Spleen (tissue), 11 donors: ENCODE results near the gene PIAS1. TPM values are rescaled to one million over a fixed set of nuclear protein-coding genes. Genes with fewer than 3 reads are reported as not detected.
"Not testable (repeated sequence)": the region's sequence is repeated elsewhere in the genome, so short reads cannot be mapped to it uniquely, and the experiment has no call there.

ENCODE experiments used
- DNase-seq: peaks from one replicate; pipeline ENCODE4 v3.0.0-alpha.2; 2020
- H3K27ac ChIP-seq, 8 donors: fragments of 200-600 bp; sonication (generic) in 7 of 8; 1 replicate in 4 of 8; 2 replicates in 4 of 8; pipeline versions ENCODE4 v1.5.0 to v1.8.0; 2016 to 2021; ENCODE audit warnings: inconsistent platforms in 4 of 8, mild to moderate bottlenecking in 4 of 8, moderate library complexity in 1 of 8
- H3K27me3 ChIP-seq, 7 donors: fragments of 200-600 bp; sonication (generic) in 6 of 7; replicated peaks in 1 of 7; 1 replicate in 4 of 7; 2 replicates in 3 of 7; pipeline versions ENCODE4 v1.5.0 to v1.8.0; 2016 to 2021; ENCODE audit warnings: inconsistent platforms in 3 of 7, mild to moderate bottlenecking in 1 of 7
- H3K36me3 ChIP-seq, 6 donors: fragments of 200-600 bp; sonication (generic) in 5 of 6; 1 replicate in 4 of 6; 2 replicates in 2 of 6; pipeline versions ENCODE4 v1.5.0 to v1.8.0; 2016 to 2021; ENCODE audit warnings: inconsistent platforms in 2 of 6
- H3K4me1 ChIP-seq, 6 donors: fragments of 200-600 bp; sonication (generic) in 5 of 6; 1 replicate in 3 of 6; 2 replicates in 3 of 6; pipeline versions ENCODE4 v1.5.0 to v1.8.0; 2016 to 2021; ENCODE audit warnings: inconsistent platforms in 3 of 6
- H3K4me3 ChIP-seq, 8 donors: fragments of 200-600 bp; sonication (generic) in 7 of 8; 1 replicate in 4 of 8; 2 replicates in 4 of 8; pipeline versions ENCODE4 v1.5.0 to v1.8.0; 2016 to 2021; ENCODE audit warnings: inconsistent platforms in 4 of 8, mild to moderate bottlenecking in 4 of 8, moderate library complexity in 2 of 8
- H3K9me3 ChIP-seq, 8 donors: fragments of 200-600 bp; sonication (generic) in 7 of 8; 1 replicate in 4 of 8; 2 replicates in 4 of 8; pipeline versions ENCODE4 v1.5.0 to v1.8.0; 2016 to 2021; ENCODE audit warnings: inconsistent platforms in 4 of 8
- CTCF ChIP-seq, 11 experiments: fragments of 200-600 bp in 7 of 11; fragments of 450-650 bp in 4 of 11; sonication (generic) in 4 of 11; IDR thresholded peaks in 8 of 11; conservative IDR thresholded peaks in 3 of 11; 1 replicate in 7 of 11; 2 replicates in 4 of 11; pipeline versions ENCODE4 v1.4.0 to v1.8.0; 2016 to 2021; ENCODE audit warnings: antibody characterized with exemption in 11 of 11, inconsistent platforms in 4 of 11, mild to moderate bottlenecking in 1 of 11
- POLR2A ChIP-seq, 3 donors: fragments of 450-650 bp; IDR thresholded peaks; one replicate each; pipeline ENCODE4 v1.5.1; 2017; ENCODE audit warnings: antibody characterized with exemption in 3 of 3, mild to moderate bottlenecking in 1 of 3
- POLR2AphosphoS5 ChIP-seq, 3 donors: sonication (generic); formaldehyde crosslinking; IDR thresholded peaks; one replicate each; pipeline ENCODE4 v1.5.1; 2017; ENCODE audit warnings: antibody characterized with exemption in 3 of 3
- WGBS, 5 donors: extraction: QIAGEN DNeasy Blood & Tissue Kit in 3 of 5; methylation state at CpG; one replicate each; pipeline versions ENCODE4 v1.1.5 to v1.1.7; 2013 to 2018; 5-methylcytosine and 5-hydroxymethylcytosine counted together
- intact Hi-C: fragments of 100-400 bp; cut with DNase I; formaldehyde crosslinking; loops from one replicate; pipeline ENCODE4 v1.15.0; 2023; ENCODE audit warnings: low total_unique reads
- polyA plus RNA-seq, 3 donors: library from polyadenylated mRNA; stranded (reverse); fragments of 200-250 nt; gene quantifications; one replicate each; pipeline ENCODE4 v1.2.1, GENCODE V29; 2013
- total RNA-seq, 7 donors: library from RNA; depleted of rRNA in 3 of 7; stranded (reverse); fragments of >200 nt in 3 of 7; fragmentation: NEBNext Ultra II Directional in 4 of 7; extraction: Animal tissue kit (Norgen Biotek cat#: 25700) in 4 of 7; gene quantifications; one replicate each; pipeline versions ENCODE4 v1.1.0 to v1.2.1, GENCODE V29; 2016 to 2021
- donor health status: healthy with polysubstance abuse.
- donor health status: DM: no; HTN: no; CAD: no; lungs with moderate emphysema.
- donor health status: DM: no; HTN: no; CAD: no.
- donor health status: Bipolar disorder and iron deficiency.
- donor health status: healthy.
- donor health status: DM: no; HTN: no; CAD: no.
- donor health status: DM: yes; HTN: yes; CAD: no.

PIAS1 gene
- total and polyA plus RNA-seq, 10 donors: 12.0 to 104 (median 64.7) TPM

GRCh38 chr15:68166847-68167246 is 112.7 kb downstream of the PIAS1 start:
- Histone ChIP-seq H3K36me3 (peaks cover 0 to 100% (median 28%) of the 10 kb centered on the region in 6 donors), H3K9me3 (peaks cover 0 to 4% (median 0%) of the 10 kb centered on the region in 8 donors), H3K27ac (no peak overlapping the region), H3K4me3 (no peak overlapping the region), H3K27me3 (no peaks in the 10 kb centered on the region), H3K4me1 (no peaks in the 10 kb centered on the region)
- 88 to 92% (median 88%) methylated on average over 4 of the region's 4 CpGs for WGBS, 5 donors
- TF ChIP-seq POLR2A (IDR thresholded peaks at IDR 0.05): no peak
- no peak for TF ChIP-seq CTCF (IDR thresholded peaks at IDR 0.05 in 8 of 11, conservative IDR thresholded peaks at IDR 0.05 in 3 of 11)
- TF ChIP-seq POLR2AphosphoS5 (IDR thresholded peaks at IDR 0.05): no peak
- intact Hi-C loops: no loop called here
- DNase-seq: no peak

GRCh38 chr15:68172037-68172436 is 117.9 kb downstream of the PIAS1 start:
- not testable (repeated sequence) for DNase-seq, H3K27ac ChIP-seq, H3K9me3 ChIP-seq, H3K4me3 ChIP-seq, H3K4me1 ChIP-seq, H3K27me3 ChIP-seq
- 71 to 100% (median 88%) methylated on average over 2 of the region's 2 CpGs for WGBS, 5 donors
- intact Hi-C loops: loop anchor here (10.0 kb wide), 1 partner anchor 63 kb away; no protein-coding TSS in a partner anchor
- H3K36me3 ChIP-seq: peaks cover 0 to 99% (median 21%) of the 10 kb centered on the region in 6 donors

GRCh38 chr15:68173119-68173518 is 119.0 kb downstream of the PIAS1 start:
- no peaks in the 10 kb centered on the region for H3K9me3 ChIP-seq
- DNase-seq: no peak
- intact Hi-C loops: loop anchor here (10.0 kb wide), 1 partner anchor 62 kb away; no protein-coding TSS in a partner anchor
- TF ChIP-seq POLR2A (IDR thresholded peaks at IDR 0.05) (no peak), CTCF (IDR thresholded peaks at IDR 0.05 in 8 of 11, conservative IDR thresholded peaks at IDR 0.05 in 3 of 11) (no peak), POLR2AphosphoS5 (IDR thresholded peaks at IDR 0.05) (no peak)
- no peaks in the 10 kb centered on the region for H3K27me3 ChIP-seq
- H3K36me3 ChIP-seq: peaks cover 0 to 99% (median 29%) of the 10 kb centered on the region in 6 donors
- no peak overlapping the region for H3K27ac ChIP-seq
- H3K4me1 ChIP-seq: peaks cover 0 to 7% (median 0%) of the 10 kb centered on the region in 6 donors
- no peak overlapping the region for H3K4me3 ChIP-seq
- 95 to 99% (median 97%) methylated on average over 4 of the region's 4 CpGs for WGBS, 5 donors

GRCh38 chr15:68175526-68175925 is 121.4 kb downstream of the PIAS1 start:
- Histone ChIP-seq H3K27ac (no peak overlapping the region), H3K36me3 (peaks cover 0 to 99% (median 33%) of the 10 kb centered on the region in 6 donors), H3K4me1 (peaks cover 0 to 7% (median 0%) of the 10 kb centered on the region in 6 donors), H3K4me3 (no peak overlapping the region), H3K9me3 (no peaks in the 10 kb centered on the region), H3K27me3 (no peaks in the 10 kb centered on the region)
- TF ChIP-seq POLR2AphosphoS5 (IDR thresholded peaks at IDR 0.05) (no peak), CTCF (IDR thresholded peaks at IDR 0.05 in 8 of 11, conservative IDR thresholded peaks at IDR 0.05 in 3 of 11) (no peak), POLR2A (IDR thresholded peaks at IDR 0.05) (no peak)
- WGBS, 5 donors: 14 to 30% (median 16%) methylated on average over 2 of the region's 2 CpGs
- no peak for DNase-seq
- intact Hi-C loops: loop anchor here (10.0 kb wide), 1 partner anchor 59 kb away; no protein-coding TSS in a partner anchor
